ENCODE data around the gene MYO15A. TPM values are rescaled to one million over a fixed set of nuclear protein-coding genes. Genes with fewer than 3 reads are reported as not detected.

Gene MYO15A
- total and polyA plus RNA-seq, 2 experiments from 2014 or later: 1.0 to 2.2 TPM

DNA sequence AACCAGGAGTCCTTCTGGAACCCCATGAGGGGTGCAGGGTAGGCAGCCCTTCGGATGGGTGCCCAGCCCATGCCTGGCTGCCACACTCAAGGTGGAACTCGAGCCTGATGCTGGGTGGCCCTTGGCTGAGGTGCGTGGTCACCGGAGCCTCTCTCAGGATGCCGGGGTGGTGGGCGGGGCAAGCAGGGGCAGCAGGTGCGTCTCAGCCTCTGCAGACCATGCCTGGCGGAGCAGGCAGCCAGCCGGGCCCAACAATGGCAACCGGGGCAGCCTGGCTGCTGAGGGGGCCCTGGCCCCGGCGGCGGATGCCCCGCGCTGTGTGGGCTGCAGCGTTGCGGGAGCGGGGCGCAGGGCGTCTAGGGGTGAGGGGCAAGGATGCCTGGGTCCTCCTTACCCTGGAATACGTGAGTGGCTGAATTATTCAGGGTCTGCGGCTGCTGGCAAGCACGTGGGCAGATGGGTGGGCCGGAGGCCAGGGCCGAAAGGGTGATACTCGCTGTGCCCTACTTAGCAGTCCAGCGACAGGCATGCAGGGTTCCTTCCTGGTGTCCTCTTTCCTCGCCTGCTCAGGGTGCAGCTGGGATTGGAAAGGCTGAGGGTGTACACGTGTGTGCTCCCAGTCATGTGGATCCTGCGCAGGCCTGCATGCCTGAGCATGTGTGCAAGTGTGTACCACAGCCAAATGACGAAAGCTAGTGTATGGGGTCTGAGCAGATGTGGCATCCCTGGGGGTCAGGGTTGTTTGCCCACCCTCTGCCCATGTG is 14.6 kb downstream of the MYO15A start:
- TF ChIP-seq EZH2phosphoT487 (IDR thresholded peaks at IDR 0.05; ENCODE audit: unreplicated experiment) (no peak), STAT1 (IDR thresholded peaks at IDR 0.05; ENCODE audit: unreplicated experiment) (no peak), CREB1 (CRISPR knock-in tag; IDR thresholded peaks at IDR 0.05; ENCODE audit: low read depth) (no peak), NANOG (IDR thresholded peaks at IDR 0.05; ENCODE audit: borderline replicate concordance) (no peak), ZNF114 (CRISPR knock-in tag; IDR thresholded peaks at IDR 0.05) (no peak), POLR2AphosphoS5 (IDR thresholded peaks at IDR 0.05; ENCODE audit: low read depth) (no peak), EZH2 (IDR thresholded peaks at IDR 0.05; ENCODE audit: low read depth, unreplicated experiment) (no peak), ZNF331 (CRISPR knock-in tag; IDR thresholded peaks at IDR 0.05; ENCODE audit: low read depth) (no peak), JUNB (IDR thresholded peaks at IDR 0.05; ENCODE audit: unreplicated experiment) (no peak)
- TF ChIP-seq, protein P1, sequence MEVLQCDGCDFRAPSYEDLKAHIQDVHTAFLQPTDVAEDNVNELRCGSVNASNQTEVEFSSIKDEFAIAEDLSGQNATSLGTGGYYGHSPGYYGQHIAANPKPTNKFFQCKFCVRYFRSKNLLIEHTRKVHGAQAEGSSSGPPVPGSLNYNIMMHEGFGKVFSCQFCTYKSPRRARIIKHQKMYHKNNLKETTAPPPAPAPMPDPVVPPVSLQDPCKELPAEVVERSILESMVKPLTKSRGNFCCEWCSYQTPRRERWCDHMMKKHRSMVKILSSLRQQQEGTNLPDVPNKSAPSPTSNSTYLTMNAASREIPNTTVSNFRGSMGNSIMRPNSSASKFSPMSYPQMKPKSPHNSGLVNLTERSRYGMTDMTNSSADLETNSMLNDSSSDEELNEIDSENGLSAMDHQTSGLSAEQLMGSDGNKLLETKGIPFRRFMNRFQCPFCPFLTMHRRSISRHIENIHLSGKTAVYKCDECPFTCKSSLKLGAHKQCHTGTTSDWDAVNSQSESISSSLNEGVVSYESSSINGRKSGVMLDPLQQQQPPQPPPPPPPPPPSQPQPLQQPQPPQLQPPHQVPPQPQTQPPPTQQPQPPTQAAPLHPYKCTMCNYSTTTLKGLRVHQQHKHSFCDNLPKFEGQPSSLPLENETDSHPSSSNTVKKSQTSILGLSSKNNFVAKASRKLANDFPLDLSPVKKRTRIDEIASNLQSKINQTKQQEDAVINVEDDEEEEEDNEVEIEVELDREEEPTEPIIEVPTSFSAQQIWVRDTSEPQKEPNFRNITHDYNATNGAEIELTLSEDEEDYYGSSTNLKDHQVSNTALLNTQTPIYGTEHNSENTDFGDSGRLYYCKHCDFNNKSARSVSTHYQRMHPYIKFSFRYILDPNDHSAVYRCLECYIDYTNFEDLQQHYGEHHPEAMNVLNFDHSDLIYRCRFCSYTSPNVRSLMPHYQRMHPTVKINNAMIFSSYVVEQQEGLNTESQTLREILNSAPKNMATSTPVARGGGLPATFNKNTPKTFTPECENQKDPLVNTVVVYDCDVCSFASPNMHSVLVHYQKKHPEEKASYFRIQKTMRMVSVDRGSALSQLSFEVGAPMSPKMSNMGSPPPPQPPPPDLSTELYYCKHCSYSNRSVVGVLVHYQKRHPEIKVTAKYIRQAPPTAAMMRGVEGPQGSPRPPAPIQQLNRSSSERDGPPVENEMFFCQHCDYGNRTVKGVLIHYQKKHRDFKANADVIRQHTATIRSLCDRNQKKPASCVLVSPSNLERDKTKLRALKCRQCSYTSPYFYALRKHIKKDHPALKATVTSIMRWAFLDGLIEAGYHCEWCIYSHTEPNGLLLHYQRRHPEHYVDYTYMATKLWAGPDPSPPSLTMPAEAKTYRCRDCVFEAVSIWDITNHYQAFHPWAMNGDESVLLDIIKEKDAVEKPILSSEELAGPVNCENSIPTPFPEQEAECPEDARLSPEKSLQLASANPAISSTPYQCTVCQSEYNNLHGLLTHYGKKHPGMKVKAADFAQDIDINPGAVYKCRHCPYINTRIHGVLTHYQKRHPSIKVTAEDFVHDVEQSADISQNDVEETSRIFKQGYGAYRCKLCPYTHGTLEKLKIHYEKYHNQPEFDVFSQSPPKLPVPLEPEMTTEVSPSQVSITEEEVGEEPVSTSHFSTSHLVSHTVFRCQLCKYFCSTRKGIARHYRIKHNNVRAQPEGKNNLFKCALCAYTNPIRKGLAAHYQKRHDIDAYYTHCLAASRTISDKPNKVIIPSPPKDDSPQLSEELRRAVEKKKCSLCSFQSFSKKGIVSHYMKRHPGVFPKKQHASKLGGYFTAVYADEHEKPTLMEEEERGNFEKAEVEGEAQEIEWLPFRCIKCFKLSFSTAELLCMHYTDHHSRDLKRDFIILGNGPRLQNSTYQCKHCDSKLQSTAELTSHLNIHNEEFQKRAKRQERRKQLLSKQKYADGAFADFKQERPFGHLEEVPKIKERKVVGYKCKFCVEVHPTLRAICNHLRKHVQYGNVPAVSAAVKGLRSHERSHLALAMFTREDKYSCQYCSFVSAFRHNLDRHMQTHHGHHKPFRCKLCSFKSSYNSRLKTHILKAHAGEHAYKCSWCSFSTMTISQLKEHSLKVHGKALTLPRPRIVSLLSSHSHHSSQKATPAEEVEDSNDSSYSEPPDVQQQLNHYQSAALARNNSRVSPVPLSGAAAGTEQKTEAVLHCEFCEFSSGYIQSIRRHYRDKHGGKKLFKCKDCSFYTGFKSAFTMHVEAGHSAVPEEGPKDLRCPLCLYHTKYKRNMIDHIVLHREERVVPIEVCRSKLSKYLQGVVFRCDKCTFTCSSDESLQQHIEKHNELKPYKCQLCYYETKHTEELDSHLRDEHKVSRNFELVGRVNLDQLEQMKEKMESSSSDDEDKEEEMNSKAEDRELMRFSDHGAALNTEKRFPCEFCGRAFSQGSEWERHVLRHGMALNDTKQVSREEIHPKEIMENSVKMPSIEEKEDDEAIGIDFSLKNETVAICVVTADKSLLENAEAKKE (CRISPR knock-in tag; IDR thresholded peaks at IDR 0.05): no peak
- TF ChIP-seq, protein P2, sequence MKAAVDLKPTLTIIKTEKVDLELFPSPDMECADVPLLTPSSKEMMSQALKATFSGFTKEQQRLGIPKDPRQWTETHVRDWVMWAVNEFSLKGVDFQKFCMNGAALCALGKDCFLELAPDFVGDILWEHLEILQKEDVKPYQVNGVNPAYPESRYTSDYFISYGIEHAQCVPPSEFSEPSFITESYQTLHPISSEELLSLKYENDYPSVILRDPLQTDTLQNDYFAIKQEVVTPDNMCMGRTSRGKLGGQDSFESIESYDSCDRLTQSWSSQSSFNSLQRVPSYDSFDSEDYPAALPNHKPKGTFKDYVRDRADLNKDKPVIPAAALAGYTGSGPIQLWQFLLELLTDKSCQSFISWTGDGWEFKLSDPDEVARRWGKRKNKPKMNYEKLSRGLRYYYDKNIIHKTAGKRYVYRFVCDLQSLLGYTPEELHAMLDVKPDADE (IDR thresholded peaks at IDR 0.05): no peak
- TF ChIP-seq, protein P3, sequence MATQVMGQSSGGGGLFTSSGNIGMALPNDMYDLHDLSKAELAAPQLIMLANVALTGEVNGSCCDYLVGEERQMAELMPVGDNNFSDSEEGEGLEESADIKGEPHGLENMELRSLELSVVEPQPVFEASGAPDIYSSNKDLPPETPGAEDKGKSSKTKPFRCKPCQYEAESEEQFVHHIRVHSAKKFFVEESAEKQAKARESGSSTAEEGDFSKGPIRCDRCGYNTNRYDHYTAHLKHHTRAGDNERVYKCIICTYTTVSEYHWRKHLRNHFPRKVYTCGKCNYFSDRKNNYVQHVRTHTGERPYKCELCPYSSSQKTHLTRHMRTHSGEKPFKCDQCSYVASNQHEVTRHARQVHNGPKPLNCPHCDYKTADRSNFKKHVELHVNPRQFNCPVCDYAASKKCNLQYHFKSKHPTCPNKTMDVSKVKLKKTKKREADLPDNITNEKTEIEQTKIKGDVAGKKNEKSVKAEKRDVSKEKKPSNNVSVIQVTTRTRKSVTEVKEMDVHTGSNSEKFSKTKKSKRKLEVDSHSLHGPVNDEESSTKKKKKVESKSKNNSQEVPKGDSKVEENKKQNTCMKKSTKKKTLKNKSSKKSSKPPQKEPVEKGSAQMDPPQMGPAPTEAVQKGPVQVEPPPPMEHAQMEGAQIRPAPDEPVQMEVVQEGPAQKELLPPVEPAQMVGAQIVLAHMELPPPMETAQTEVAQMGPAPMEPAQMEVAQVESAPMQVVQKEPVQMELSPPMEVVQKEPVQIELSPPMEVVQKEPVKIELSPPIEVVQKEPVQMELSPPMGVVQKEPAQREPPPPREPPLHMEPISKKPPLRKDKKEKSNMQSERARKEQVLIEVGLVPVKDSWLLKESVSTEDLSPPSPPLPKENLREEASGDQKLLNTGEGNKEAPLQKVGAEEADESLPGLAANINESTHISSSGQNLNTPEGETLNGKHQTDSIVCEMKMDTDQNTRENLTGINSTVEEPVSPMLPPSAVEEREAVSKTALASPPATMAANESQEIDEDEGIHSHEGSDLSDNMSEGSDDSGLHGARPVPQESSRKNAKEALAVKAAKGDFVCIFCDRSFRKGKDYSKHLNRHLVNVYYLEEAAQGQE (IDR thresholded peaks at IDR 0.05; ENCODE audit: unreplicated experiment): no peak
- TF ChIP-seq, protein P4, sequence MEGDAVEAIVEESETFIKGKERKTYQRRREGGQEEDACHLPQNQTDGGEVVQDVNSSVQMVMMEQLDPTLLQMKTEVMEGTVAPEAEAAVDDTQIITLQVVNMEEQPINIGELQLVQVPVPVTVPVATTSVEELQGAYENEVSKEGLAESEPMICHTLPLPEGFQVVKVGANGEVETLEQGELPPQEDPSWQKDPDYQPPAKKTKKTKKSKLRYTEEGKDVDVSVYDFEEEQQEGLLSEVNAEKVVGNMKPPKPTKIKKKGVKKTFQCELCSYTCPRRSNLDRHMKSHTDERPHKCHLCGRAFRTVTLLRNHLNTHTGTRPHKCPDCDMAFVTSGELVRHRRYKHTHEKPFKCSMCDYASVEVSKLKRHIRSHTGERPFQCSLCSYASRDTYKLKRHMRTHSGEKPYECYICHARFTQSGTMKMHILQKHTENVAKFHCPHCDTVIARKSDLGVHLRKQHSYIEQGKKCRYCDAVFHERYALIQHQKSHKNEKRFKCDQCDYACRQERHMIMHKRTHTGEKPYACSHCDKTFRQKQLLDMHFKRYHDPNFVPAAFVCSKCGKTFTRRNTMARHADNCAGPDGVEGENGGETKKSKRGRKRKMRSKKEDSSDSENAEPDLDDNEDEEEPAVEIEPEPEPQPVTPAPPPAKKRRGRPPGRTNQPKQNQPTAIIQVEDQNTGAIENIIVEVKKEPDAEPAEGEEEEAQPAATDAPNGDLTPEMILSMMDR (conservative IDR thresholded peaks at IDR 0.05; ENCODE audit: low read depth in 2 of 2): no peak
- no peak overlapping the region for H3K4me3 Mint-ChIP-seq
- Histone ChIP-seq H3K79me2 (replicated peaks; ENCODE audit: insufficient read depth) (no peaks in the 10 kb centered on the region), H2AFZ (no peak overlapping the region), H3K9me2 (ENCODE audit: insufficient read depth) (no peaks in the 10 kb centered on the region), H3K4me1 (ENCODE audit: insufficient read depth) (no peaks in the 10 kb centered on the region), H3F3A (replicated peaks; ENCODE audit: low read depth) (no peaks in the 10 kb centered on the region), H3K4me3 (no peak overlapping the region), H4K20me1 (replicated peaks; ENCODE audit: insufficient read depth) (no peaks in the 10 kb centered on the region), H3K27me3 (ENCODE audit: insufficient read depth) (no peaks in the 10 kb centered on the region), H3K4me2 (no peak overlapping the region), H3K36me3 (ENCODE audit: insufficient read depth) (no peaks in the 10 kb centered on the region), H3K27ac (ENCODE audit: low read depth) (no peak overlapping the region)
- H3K27ac Mint-ChIP-seq: no peak overlapping the region
- peaks cover 6% of the 10 kb centered on the region for H3K27me3 Mint-ChIP-seq (ENCODE audit: insufficient read depth, low read depth, poor library complexity)
- peak; percentile 24 for ATAC-seq
- no peaks in the 10 kb centered on the region for H3K36me3 Mint-ChIP-seq (ENCODE audit: low read depth)
- H3K9me3 Mint-ChIP-seq: peaks cover 10% of the 10 kb centered on the region; the same call in 2 of the 3 replicates
- no peaks in the 10 kb centered on the region; the same call in 2 of the 3 replicates for H3K4me1 Mint-ChIP-seq
- no peak for DNase-seq (ENCODE audit: low spot score)

Data from GM23338 (cell line).